Neural cell (in vitro differentiated cells): ENCODE measurements around the gene DGKB.

ENCODE experiments used
- CTCF ChIP-seq: fragments of 450-650 bp; IDR thresholded peaks from 2 replicates; pipeline ENCODE4 v1.5.1; 2014; ENCODE audit warnings: antibody characterized with exemption, mild to moderate bottlenecking, moderate library complexity; ENCODE audit not compliant: poor library complexity, severe bottlenecking
- RAD21 ChIP-seq: fragments of 450-650 bp; conservative IDR thresholded peaks from 2 replicates; pipeline ENCODE4 v1.6.1; 2014; ENCODE audit warnings: antibody characterized with exemption, mild to moderate bottlenecking, moderate library complexity
- SMC3 ChIP-seq: fragments of 450-650 bp; conservative IDR thresholded peaks from 2 replicates; pipeline ENCODE4 v1.6.1; 2014; ENCODE audit warnings: antibody characterized with exemption, mild to moderate bottlenecking, moderate library complexity; ENCODE audit not compliant: poor library complexity

- TF ChIP-seq CTCF (no peak), RAD21 (no peak), SMC3 (no peak)
Observed at GRCh38 chr7:14934839-14935238, 32.3 kb upstream of the DGKB start.
